K562 (cell line): ENCODE results near the gene FNBP1. TPM values are rescaled to one million over a fixed set of nuclear protein-coding genes. Genes with fewer than 3 reads are reported as not detected.

Experiments
- ATAC-seq: fragments of 200-7000 bp; cut with Tn5 transposase; 3 replicates; pipeline ENCODE4 v1.9.1; 2020; ENCODE audit warnings: moderate library complexity
- BruUV-seq: library from RNA; stranded (reverse); fragments of 400-500 nt; replicated peaks from 2 replicates; lab custom pipeline; 2021; lab: Mats Ljungman, UMichigan
- CTCF ChIA-PET: fragments of 300-600 bp; formaldehyde crosslinking; extraction: SDS; loops from one replicate; lab custom pipeline; 2021; ENCODE audit warnings: low intra/inter-chr PET ratio; lab: Yijun Ruan, JAX
- POLR2A ChIA-PET: fragments of 300-600, 350-650 bp; sonication (Branson Sonifier 250); formaldehyde crosslinking; extraction: SDS; loops from one replicate; lab custom pipeline; 2021; ENCODE audit warnings: antibody characterized with exemption, inconsistent platforms; lab: Yijun Ruan, JAX
- DNase-seq, 4 experiments: peaks; one replicate each; pipeline versions ENCODE4 v3.0.0 to v3.0.0-alpha.2; 2011 to 2018; ENCODE audit warnings: low spot score in 3 of 4, mixed read lengths in 3 of 4; ENCODE audit errors: extremely low read depth in 1 of 4
- FAIRE-seq: peaks from 2 replicates; lab custom pipeline; 2011; peaks lifted over from hg19 to GRCh38; lab: Jason Lieb, UNC
- H2AFZ ChIP-seq: 2 replicates; pipeline ENCODE4 v1.6.0; 2011; ENCODE audit warnings: low read depth, low read length, control low read depth, inconsistent platforms
- H3K27ac ChIP-seq: fragments of 200-600 bp; 3 replicates; pipeline ENCODE4 v1.8.0; 2011; ENCODE audit warnings: low read depth, mild to moderate bottlenecking, control low read depth, inconsistent platforms, low read length, moderate library complexity, mixed read lengths; ENCODE audit errors: extremely low read depth
- H3K27me3 ChIP-seq, 2 experiments: fragments of 300-600 bp in 1 of 2; 2 replicates in 1 of 2; 3 replicates in 1 of 2; pipeline versions ENCODE4 v1.6.0 to v1.8.0; 2011; ENCODE audit warnings: inconsistent platforms in 2 of 2, low read length in 2 of 2, mild to moderate bottlenecking in 1 of 2, mixed read lengths in 1 of 2, moderate library complexity in 1 of 2; ENCODE audit not compliant: control insufficient read depth in 2 of 2, insufficient read depth in 2 of 2
- H3K36me3 ChIP-seq: fragments of 300-600 bp; 3 replicates; pipeline ENCODE4 v1.8.0; 2011; ENCODE audit warnings: mild to moderate bottlenecking, low read length, inconsistent platforms; ENCODE audit not compliant: control insufficient read depth, insufficient read depth
- H3K4me1 ChIP-seq, 2 experiments: fragments of 200-600 bp in 1 of 2; replicated peaks in 1 of 2; 2 replicates in 1 of 2; 3 replicates in 1 of 2; pipeline versions ENCODE4 v1.5.1 to v1.8.0; 2011; ENCODE audit warnings: inconsistent platforms in 2 of 2, low read length in 2 of 2, mild to moderate bottlenecking in 1 of 2, mixed read lengths in 1 of 2, moderate library complexity in 1 of 2; ENCODE audit not compliant: control insufficient read depth in 2 of 2, insufficient read depth in 2 of 2
- H3K4me2 ChIP-seq: 2 replicates; pipeline ENCODE4 v1.6.1; 2011; ENCODE audit warnings: low read length, control low read depth, inconsistent platforms, mixed read lengths; ENCODE audit not compliant: insufficient read depth
- H3K4me3 ChIP-seq: fragments of 200-600 bp; sonication (generic), shearing (Covaris generic); 2 replicates; pipeline ENCODE4 v1.5.1; 2016; ENCODE audit warnings: control low read depth, inconsistent platforms
- H3K79me2 ChIP-seq: fragments of 200-600 bp; 3 replicates; pipeline ENCODE4 v1.8.0; 2011; ENCODE audit warnings: low read length, inconsistent platforms; ENCODE audit not compliant: control insufficient read depth, insufficient read depth
- H3K9ac ChIP-seq, 2 experiments: 2 replicates each; pipeline versions ENCODE4 v1.6.0 to v1.6.1; 2011; ENCODE audit warnings: low read depth in 2 of 2, low read length in 2 of 2, control low read depth in 1 of 2, inconsistent platforms in 1 of 2, mild to moderate bottlenecking in 1 of 2, mixed read lengths in 1 of 2; ENCODE audit not compliant: insufficient read depth in 1 of 2
- H3K9me1 ChIP-seq: one replicate; pipeline ENCODE4 v1.6.0; 2011; ENCODE audit warnings: inconsistent platforms, mild to moderate bottlenecking, low read length, moderate library complexity; ENCODE audit not compliant: control insufficient read depth, insufficient read depth
- H3K9me3 ChIP-seq: replicated peaks from 2 replicates; pipeline ENCODE4 v1.5.1; 2011; ENCODE audit warnings: low read depth, low read length, inconsistent platforms; ENCODE audit not compliant: control insufficient read depth, insufficient read depth
- H4K20me1 ChIP-seq: replicated peaks from 2 replicates; pipeline ENCODE4 v1.6.1; 2011; ENCODE audit warnings: low read length, inconsistent platforms, mixed read lengths; ENCODE audit not compliant: control insufficient read depth, insufficient read depth
- JUN ChIP-seq, 2 experiments: sonication (generic) in 1 of 2; formaldehyde crosslinking in 1 of 2; IDR thresholded peaks; 2 replicates each; pipeline versions ENCODE4 v1.6.1 to v1.8.0; 2012 to 2022; ENCODE audit warnings: borderline replicate concordance in 2 of 2, mild to moderate bottlenecking in 2 of 2, improper control_type of control experiment in 1 of 2, low read depth in 1 of 2, low read length in 1 of 2, missing genetic modification reagents in 1 of 2
- NCOA4 ChIP-seq: fragments of 450-650 bp; IDR thresholded peaks from 2 replicates; pipeline ENCODE4 v1.6.1; 2018; ENCODE audit warnings: mild to moderate bottlenecking; ENCODE audit not compliant: partially characterized antibody
- RAD21 ChIP-seq, 2 experiments: fragments of 250-450 bp in 1 of 2; fragments of 450-650 bp in 1 of 2; sonication (Bioruptor Pico) in 1 of 2; formaldehyde crosslinking in 1 of 2; IDR thresholded peaks in 1 of 2; conservative IDR thresholded peaks in 1 of 2; 2 replicates each; pipeline versions ENCODE4 v1.4.0 to v1.8.0; 2020 to 2022; ENCODE audit warnings: mild to moderate bottlenecking in 2 of 2, moderate library complexity in 1 of 2
- RAD51 ChIP-seq: fragments of 450-650 bp; IDR thresholded peaks from 2 replicates; pipeline ENCODE4 v1.7.1; 2016; ENCODE audit warnings: low read depth, mild to moderate bottlenecking, borderline replicate concordance
- YY1 ChIP-seq, 3 experiments: IDR thresholded peaks; 2 replicates each; pipeline ENCODE4 v1.6.1; 2011; ENCODE audit warnings: low read length in 2 of 3, mild to moderate bottlenecking in 2 of 3, moderate library complexity in 2 of 3, borderline replicate concordance in 1 of 3, control low read depth in 1 of 3, low read depth in 1 of 3; ENCODE audit not compliant: insufficient read depth in 3 of 3, insufficient replicate concordance in 2 of 3, control insufficient read depth in 1 of 3, insufficient read length in 1 of 3; ENCODE audit errors: extremely low read depth in 1 of 3
- ZBTB1 ChIP-seq: sonication (generic); formaldehyde crosslinking; IDR thresholded peaks from 2 replicates; pipeline ENCODE4 v1.8.1; 2023; ENCODE audit warnings: missing genetic modification reagents, low read depth, mild to moderate bottlenecking, borderline replicate concordance
- WGBS: fragments of 100-300 bp; shearing (Covaris generic); methylation state at CpG from one replicate; pipeline ENCODE4 v1.1.6; 2016; ENCODE audit warnings: low coverage, mixed read lengths; ENCODE audit not compliant: insufficient coverage; ENCODE audit errors: missing lambda C conversion rate; 5-methylcytosine and 5-hydroxymethylcytosine counted together
- in situ Hi-C: fragments of 300-500 bp; cut with MboI; formaldehyde crosslinking; loops from 4 replicates; pipeline ENCODE4 v1.15.0; 2018; ENCODE audit warnings: inconsistent platforms, mixed read lengths
- intact Hi-C: fragments of 100-400 bp; cut with micrococcal nuclease; formaldehyde crosslinking; loops from 2 replicates; pipeline ENCODE4 v1.14.2; 2022
- polyA plus RNA-seq, 8 experiments: library from polyadenylated mRNA; depleted of rRNA in 4 of 8; stranded (reverse) in 5 of 8; unstranded in 3 of 8; fragments of >200 nt; fragmentation: Nextera tagmentation in 2 of 8; fragmentation: Illumina TruSeq in 1 of 8; extraction: Ambion mirVana in 2 of 8; extraction: Trizol in 1 of 8; gene quantifications; 2 replicates each; pipeline versions ENCODE4 v1.2.1 to v1.2.3, GENCODE V29; 2011 to 2014; ENCODE audit warnings: inconsistent platforms in 1 of 8, missing spikeins in 1 of 8
- total RNA-seq, 7 experiments: library from RNA; depleted of rRNA in 6 of 7; stranded (reverse); fragments of >200 nt in 6 of 7; fragmentation: Illumina TruSeq in 2 of 7; extraction: Trizol in 2 of 7; gene quantifications; 2 replicates each; pipeline versions ENCODE4 v1.2.1 to v1.2.3, GENCODE V29; 2011 to 2021; ENCODE audit warnings: low replicate concordance in 1 of 7
- TF ChIP-seq, protein P1 (sequence below): sonication (generic); formaldehyde crosslinking; IDR thresholded peaks from 2 replicates; pipeline ENCODE4 v1.8.0; 2022; ENCODE audit warnings: mild to moderate bottlenecking, missing genetic modification reagents
- TF ChIP-seq, protein P2 (sequence below), 2 experiments: IDR thresholded peaks; 2 replicates each; pipeline ENCODE4 v1.6.1; 2012; ENCODE audit warnings: improper control_type of control experiment in 2 of 2, low read depth in 2 of 2, low read length in 2 of 2, borderline replicate concordance in 1 of 2
- TF ChIP-seq, protein P3 (sequence below), 2 experiments: IDR thresholded peaks; 2 replicates each; pipeline ENCODE4 v1.6.1; 2011; ENCODE audit warnings: borderline replicate concordance in 1 of 2, control low read depth in 1 of 2, low read depth in 1 of 2, low read length in 1 of 2, mild to moderate bottlenecking in 1 of 2, mixed read lengths in 1 of 2, moderate library complexity in 1 of 2; ENCODE audit not compliant: insufficient read depth in 1 of 2, insufficient read length in 1 of 2, poor library complexity in 1 of 2, severe bottlenecking in 1 of 2; ENCODE audit errors: extremely low read depth in 1 of 2

FNBP1 gene
- total and polyA plus RNA-seq, 9 of the 15 experiments (the other 6 are each of a cell fraction or from before 2014, with no cell fraction given): 1.8 to 14.9 (median 7.6) TPM

DNA sequence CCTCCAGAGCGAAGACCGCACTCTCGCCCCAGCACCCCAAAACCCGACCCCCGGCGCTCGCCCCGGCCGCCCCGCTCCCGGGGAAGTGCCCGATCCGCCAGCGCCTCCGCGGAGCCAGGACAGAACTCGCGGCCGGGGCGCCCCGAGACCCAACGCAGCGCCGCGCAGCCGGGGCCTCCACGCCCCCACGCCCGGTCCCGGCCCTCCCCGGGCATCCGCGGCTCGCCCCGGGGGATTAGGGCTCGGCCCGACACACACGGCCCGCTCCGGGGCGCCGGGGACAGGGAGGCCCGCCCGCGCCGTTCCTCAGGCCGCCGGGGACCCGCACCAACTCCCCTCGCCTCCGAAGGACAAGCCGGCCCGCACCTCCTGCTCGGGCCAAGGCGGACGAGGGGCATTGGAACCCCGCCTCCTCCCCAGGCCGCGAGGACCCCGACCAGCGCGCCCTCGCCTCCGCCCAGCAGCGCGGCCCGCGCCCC lies 544 bp downstream of the FNBP1 start:
- H3K4me1 ChIP-seq: peaks cover 27 to 32% of the 10 kb centered on the region in 2 experiments
- ChIA-PET CTCF (interaction anchor here (0.6 kb wide), 1 partner anchor 15 kb away, joined by 6 read pairs; no protein-coding TSS in a partner anchor), POLR2A (interaction anchor here (0.8 kb wide), 1 partner anchor 11 kb away, joined by 4 read pairs; no protein-coding TSS in a partner anchor)
- H3K9me1 ChIP-seq: no peaks in the 10 kb centered on the region
- H3K79me2 ChIP-seq: no peaks in the 10 kb centered on the region; the same call in 2 of the 3 replicates
- peak in 3 of 4 experiments; percentile 35 to 48 (median 48) for DNase-seq
- no peaks in the 10 kb centered on the region for H3K36me3 ChIP-seq
- no TSS peak for BruUV-seq
- no peak for FAIRE-seq
- ATAC-seq: peak; percentile 26
- H3K9ac ChIP-seq: peak overlapping the region; percentile 18 to 93; a peak in 3 of 4 replicates
- peaks cover 5 to 12% of the 10 kb centered on the region in 2 experiments; a peak in 3 of 5 replicates for H3K27me3 ChIP-seq
- under 1% methylated on average over 27 of the region's 68 CpGs for WGBS
- no peaks in the 10 kb centered on the region; the same call in 1 of the 2 replicates for H4K20me1 ChIP-seq
- peak overlapping the region; percentile 54; the same call in 1 of the 2 replicates for H2AFZ ChIP-seq
- intact Hi-C loops: loop anchor here (2.0 kb wide), 1 partner anchor 132 kb away; no protein-coding TSS in a partner anchor
- H3K27ac ChIP-seq: peak overlapping the region; percentile 34; the same call in 1 of the 3 replicates
- in situ Hi-C loops: no loop called here
- peak overlapping the region; percentile 64; the same call in 1 of the 2 replicates for H3K4me2 ChIP-seq
- peak overlapping the region; percentile 50 for H3K4me3 ChIP-seq
- no peaks in the 10 kb centered on the region for H3K9me3 ChIP-seq
- TF ChIP-seq NCOA4: no peak
- TF ChIP-seq, protein P1, sequence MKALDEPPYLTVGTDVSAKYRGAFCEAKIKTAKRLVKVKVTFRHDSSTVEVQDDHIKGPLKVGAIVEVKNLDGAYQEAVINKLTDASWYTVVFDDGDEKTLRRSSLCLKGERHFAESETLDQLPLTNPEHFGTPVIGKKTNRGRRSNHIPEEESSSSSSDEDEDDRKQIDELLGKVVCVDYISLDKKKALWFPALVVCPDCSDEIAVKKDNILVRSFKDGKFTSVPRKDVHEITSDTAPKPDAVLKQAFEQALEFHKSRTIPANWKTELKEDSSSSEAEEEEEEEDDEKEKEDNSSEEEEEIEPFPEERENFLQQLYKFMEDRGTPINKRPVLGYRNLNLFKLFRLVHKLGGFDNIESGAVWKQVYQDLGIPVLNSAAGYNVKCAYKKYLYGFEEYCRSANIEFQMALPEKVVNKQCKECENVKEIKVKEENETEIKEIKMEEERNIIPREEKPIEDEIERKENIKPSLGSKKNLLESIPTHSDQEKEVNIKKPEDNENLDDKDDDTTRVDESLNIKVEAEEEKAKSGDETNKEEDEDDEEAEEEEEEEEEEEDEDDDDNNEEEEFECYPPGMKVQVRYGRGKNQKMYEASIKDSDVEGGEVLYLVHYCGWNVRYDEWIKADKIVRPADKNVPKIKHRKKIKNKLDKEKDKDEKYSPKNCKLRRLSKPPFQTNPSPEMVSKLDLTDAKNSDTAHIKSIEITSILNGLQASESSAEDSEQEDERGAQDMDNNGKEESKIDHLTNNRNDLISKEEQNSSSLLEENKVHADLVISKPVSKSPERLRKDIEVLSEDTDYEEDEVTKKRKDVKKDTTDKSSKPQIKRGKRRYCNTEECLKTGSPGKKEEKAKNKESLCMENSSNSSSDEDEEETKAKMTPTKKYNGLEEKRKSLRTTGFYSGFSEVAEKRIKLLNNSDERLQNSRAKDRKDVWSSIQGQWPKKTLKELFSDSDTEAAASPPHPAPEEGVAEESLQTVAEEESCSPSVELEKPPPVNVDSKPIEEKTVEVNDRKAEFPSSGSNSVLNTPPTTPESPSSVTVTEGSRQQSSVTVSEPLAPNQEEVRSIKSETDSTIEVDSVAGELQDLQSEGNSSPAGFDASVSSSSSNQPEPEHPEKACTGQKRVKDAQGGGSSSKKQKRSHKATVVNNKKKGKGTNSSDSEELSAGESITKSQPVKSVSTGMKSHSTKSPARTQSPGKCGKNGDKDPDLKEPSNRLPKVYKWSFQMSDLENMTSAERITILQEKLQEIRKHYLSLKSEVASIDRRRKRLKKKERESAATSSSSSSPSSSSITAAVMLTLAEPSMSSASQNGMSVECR: peak; percentile 58; the same call in 1 of the 2 replicates
- no peak for TF ChIP-seq RAD51
- no peak for TF ChIP-seq ZBTB1
- no peak for TF ChIP-seq YY1 (IDR thresholded peaks at IDR 0.05; ENCODE audit: borderline replicate concordance in 1 of 3, control insufficient read depth in 1 of 3, extremely low read depth in 1 of 3, insufficient read depth in 3 of 3, insufficient read length in 1 of 3, insufficient replicate concordance in 2 of 3, low read depth in 1 of 3, low read length in 2 of 3)
- TF ChIP-seq, protein P2, sequence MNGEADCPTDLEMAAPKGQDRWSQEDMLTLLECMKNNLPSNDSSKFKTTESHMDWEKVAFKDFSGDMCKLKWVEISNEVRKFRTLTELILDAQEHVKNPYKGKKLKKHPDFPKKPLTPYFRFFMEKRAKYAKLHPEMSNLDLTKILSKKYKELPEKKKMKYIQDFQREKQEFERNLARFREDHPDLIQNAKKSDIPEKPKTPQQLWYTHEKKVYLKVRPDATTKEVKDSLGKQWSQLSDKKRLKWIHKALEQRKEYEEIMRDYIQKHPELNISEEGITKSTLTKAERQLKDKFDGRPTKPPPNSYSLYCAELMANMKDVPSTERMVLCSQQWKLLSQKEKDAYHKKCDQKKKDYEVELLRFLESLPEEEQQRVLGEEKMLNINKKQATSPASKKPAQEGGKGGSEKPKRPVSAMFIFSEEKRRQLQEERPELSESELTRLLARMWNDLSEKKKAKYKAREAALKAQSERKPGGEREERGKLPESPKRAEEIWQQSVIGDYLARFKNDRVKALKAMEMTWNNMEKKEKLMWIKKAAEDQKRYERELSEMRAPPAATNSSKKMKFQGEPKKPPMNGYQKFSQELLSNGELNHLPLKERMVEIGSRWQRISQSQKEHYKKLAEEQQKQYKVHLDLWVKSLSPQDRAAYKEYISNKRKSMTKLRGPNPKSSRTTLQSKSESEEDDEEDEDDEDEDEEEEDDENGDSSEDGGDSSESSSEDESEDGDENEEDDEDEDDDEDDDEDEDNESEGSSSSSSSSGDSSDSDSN (IDR thresholded peaks at IDR 0.05; ENCODE audit: borderline replicate concordance in 1 of 2, low read depth in 2 of 2, low read length in 2 of 2): peak; percentile 49 to 57; a peak in 2 of 4 replicates
- TF ChIP-seq JUN (IDR thresholded peaks at IDR 0.05; ENCODE audit: borderline replicate concordance, low read depth, low read length): no peak
- TF ChIP-seq JUN (CRISPR knock-in tag; IDR thresholded peaks at IDR 0.05; ENCODE audit: borderline replicate concordance): 0 out of 2 replicates have a peak, but pooled peaks have one; percentile 35
- TF ChIP-seq RAD21 (CRISPR knock-in tag; conservative IDR thresholded peaks at IDR 0.05 in 1 of 2, IDR thresholded peaks at IDR 0.05 in 1 of 2): no peak
- TF ChIP-seq, protein P3, sequence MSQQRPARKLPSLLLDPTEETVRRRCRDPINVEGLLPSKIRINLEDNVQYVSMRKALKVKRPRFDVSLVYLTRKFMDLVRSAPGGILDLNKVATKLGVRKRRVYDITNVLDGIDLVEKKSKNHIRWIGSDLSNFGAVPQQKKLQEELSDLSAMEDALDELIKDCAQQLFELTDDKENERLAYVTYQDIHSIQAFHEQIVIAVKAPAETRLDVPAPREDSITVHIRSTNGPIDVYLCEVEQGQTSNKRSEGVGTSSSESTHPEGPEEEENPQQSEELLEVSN (IDR thresholded peaks at IDR 0.05; ENCODE audit: borderline replicate concordance in 1 of 2, extremely low read depth in 1 of 2, insufficient read depth in 1 of 2, insufficient read length in 1 of 2, low read depth in 1 of 2, low read length in 1 of 2, poor library complexity in 1 of 2, severe bottlenecking in 1 of 2): peak in 1 of 2 experiments; percentile 40
